HCT116 (cell line): Measurements from ENCODE around the gene SERPINB13. TPM values are rescaled to one million over a fixed set of nuclear protein-coding genes. Genes with fewer than 3 reads are reported as not detected.

ENCODE experiments used
- ATAC-seq: fragments of 200-7000 bp; cut with Tn5 transposase; 2 replicates; pipeline ENCODE4 v1.9.1; 2020; ENCODE audit warnings: mild to moderate bottlenecking, moderate library complexity
- BruUV-seq: library from RNA; stranded (reverse); fragments of 400-500 nt; replicated peaks from 2 replicates; lab custom pipeline; 2021; lab: Mats Ljungman, UMichigan
- CTCF ChIA-PET: fragments of 300-600 bp; sonication (Branson Sonifier 250); formaldehyde crosslinking; loops from one replicate; lab custom pipeline; 2021; ENCODE audit warnings: antibody characterized with exemption; lab: Charles Lee
- POLR2A ChIA-PET: fragments of 300-600, 350-600 bp; sonication (Branson Sonifier 250); formaldehyde crosslinking; loops from one replicate; lab custom pipeline; 2021; ENCODE audit warnings: antibody characterized with exemption; lab: Charles Lee
- RAD21 ChIA-PET, 2 experiments: fragments of 300-600 bp; sonication (Branson Sonifier 250); formaldehyde crosslinking; loops; one replicate each; lab custom pipeline; 2023; ENCODE audit warnings: low total read pairs in 2 of 2; ENCODE audit not compliant: uncharacterized antibody in 2 of 2, unreplicated experiment in 2 of 2, low non-redundant PET in 1 of 2; lab: Charles Lee
- DNase-seq: peaks from one replicate; pipeline ENCODE4 v3.0.0-alpha.2; 2010; ENCODE audit warnings: low read depth, low spot score
- H2AFZ ChIP-seq: fragments of 200-600 bp; shearing (Covaris generic), sonication (generic); 2 replicates; pipeline ENCODE4 v1.6.1; 2017; ENCODE audit warnings: low read depth, mixed run types, mixed read lengths, antibody characterized with exemption, low read length; ENCODE audit not compliant: poor library complexity, severe bottlenecking
- H3K27ac ChIP-seq: 2 replicates; pipeline ENCODE4 v1.5.1; 2012; ENCODE audit warnings: low read depth, low read length
- H3K27me3 ChIP-seq: fragments of 200-600 bp; sonication (generic); 2 replicates; pipeline ENCODE4 v1.6.1; 2016; ENCODE audit warnings: mixed run types, low read length, mixed read lengths; ENCODE audit not compliant: insufficient read depth
- H3K36me3 ChIP-seq, 2 experiments: fragments of 200-500 bp in 1 of 2; fragments of 200-600 bp in 1 of 2; sonication (Bioruptor generic) in 1 of 2; sonication (generic) in 1 of 2; 2 replicates each; pipeline versions ENCODE4 v1.5.1 to v1.6.1; 2014 to 2016; ENCODE audit warnings: low read length in 2 of 2, inconsistent platforms in 1 of 2, mixed read lengths in 1 of 2, mixed run types in 1 of 2; ENCODE audit not compliant: insufficient read depth in 2 of 2, control insufficient read depth in 1 of 2
- H3K4me1 ChIP-seq, 2 experiments: fragments of 200-600 bp in 1 of 2; sonication (generic) in 1 of 2; 2 replicates each; pipeline versions ENCODE4 v1.5.1 to v1.6.1; 2012 to 2017; ENCODE audit warnings: low read length in 2 of 2, inconsistent platforms in 1 of 2, mild to moderate bottlenecking in 1 of 2, mixed read lengths in 1 of 2, mixed run types in 1 of 2, moderate library complexity in 1 of 2; ENCODE audit not compliant: insufficient read depth in 2 of 2, control insufficient read depth in 1 of 2
- H3K4me2 ChIP-seq: fragments of 200-600 bp; sonication (generic); 2 replicates; pipeline ENCODE4 v1.6.1; 2017; ENCODE audit warnings: mixed run types, low read length, mixed read lengths
- H3K4me3 ChIP-seq, 2 experiments: fragments of 200-600 bp in 1 of 2; sonication (generic) in 1 of 2; replicated peaks in 1 of 2; 2 replicates each; pipeline ENCODE4 v1.5.1; 2011 to 2016; ENCODE audit warnings: low read length in 2 of 2, control low read depth in 1 of 2, low read depth in 1 of 2, mild to moderate bottlenecking in 1 of 2, mixed read lengths in 1 of 2, mixed run types in 1 of 2
- H3K79me2 ChIP-seq: fragments of 200-600 bp; sonication (generic); 2 replicates; pipeline ENCODE4 v1.6.1; 2017; ENCODE audit warnings: mild to moderate bottlenecking, mixed run types, low read length, moderate library complexity, mixed read lengths; ENCODE audit not compliant: insufficient read depth
- H3K9ac ChIP-seq: fragments of 200-600 bp; sonication (generic); 2 replicates; pipeline ENCODE4 v1.6.1; 2016; ENCODE audit warnings: low read length, mixed read lengths
- H3K9me2 ChIP-seq: fragments of 200-600 bp; sonication (generic), shearing (Covaris generic); 2 replicates; pipeline ENCODE4 v1.6.1; 2017; ENCODE audit warnings: mixed run types, mild to moderate bottlenecking, moderate library complexity; ENCODE audit not compliant: insufficient read depth
- H3K9me3 ChIP-seq, 2 experiments: fragments of 200-500 bp in 1 of 2; fragments of 200-600 bp in 1 of 2; sonication (Bioruptor generic) in 1 of 2; sonication (generic) in 1 of 2; 2 replicates each; pipeline ENCODE4 v1.6.1; 2014 to 2017; ENCODE audit warnings: low read length in 2 of 2, mixed read lengths in 2 of 2, inconsistent platforms in 1 of 2, low read depth in 1 of 2, mild to moderate bottlenecking in 1 of 2, mixed run types in 1 of 2, moderate library complexity in 1 of 2; ENCODE audit not compliant: control insufficient read depth in 1 of 2, insufficient read depth in 1 of 2
- H4K20me1 ChIP-seq: fragments of 200-600 bp; sonication (generic), shearing (Covaris generic); 2 replicates; pipeline ENCODE4 v1.6.1; 2017; ENCODE audit warnings: mixed run types, mild to moderate bottlenecking, moderate library complexity; ENCODE audit not compliant: insufficient read depth
- EZH2 ChIP-seq: fragments of 200-600 bp; sonication (generic); IDR thresholded peaks from 2 replicates; pipeline ENCODE4 v1.6.1; 2017; ENCODE audit warnings: antibody characterized with exemption, mixed run types
- EZH2phosphoT487 ChIP-seq: fragments of 200-600 bp; IDR thresholded peaks from 2 replicates; pipeline ENCODE4 v1.6.1; 2018; ENCODE audit warnings: antibody characterized with exemption, borderline replicate concordance
- FOSL1 ChIP-seq: IDR thresholded peaks from 2 replicates; pipeline ENCODE4 v1.6.1; 2012; ENCODE audit warnings: low read depth
- MAX ChIP-seq: IDR thresholded peaks from 2 replicates; pipeline ENCODE4 v1.6.1; 2012
- REST ChIP-seq: IDR thresholded peaks from 2 replicates; pipeline ENCODE4 v1.6.1; 2012; ENCODE audit warnings: low read depth
- SRF ChIP-seq: IDR thresholded peaks from 2 replicates; pipeline ENCODE4 v1.6.1; 2012; ENCODE audit warnings: low read depth
- TCF7L2 ChIP-seq: IDR thresholded peaks from 2 replicates; pipeline ENCODE4 v1.7.0; 2011; ENCODE audit warnings: borderline replicate concordance, inconsistent platforms; ENCODE audit not compliant: insufficient read depth, insufficient read length; ENCODE audit errors: extremely low read depth
- ZNF274 ChIP-seq: fragments of 200-500 bp; sonication (Bioruptor generic); IDR thresholded peaks from 2 replicates; pipeline ENCODE4 v1.6.1; 2014; ENCODE audit warnings: mild to moderate bottlenecking, low read depth, low read length, inconsistent platforms
- intact Hi-C: fragments of 100-400 bp; cut with micrococcal nuclease; formaldehyde crosslinking; loops from 2 replicates; pipeline ENCODE4 v1.10.0; 2022
- total RNA-seq: library from RNA; stranded (reverse); gene quantifications from one replicate; pipeline ENCODE4 v1.2.1, GENCODE V29; 2021; ENCODE audit not compliant: unreplicated experiment

SERPINB13 gene
- total RNA-seq, 1 experiment from 2014 or later: 0.07 TPM

- BruUV-seq: no TSS peak
- Histone ChIP-seq H3K9ac (no peak overlapping the region), H3K79me2 (no peaks in the 10 kb centered on the region), H3K9me3 (no peaks in the 10 kb centered on the region), H3K4me1 (no peaks in the 10 kb centered on the region), H4K20me1 (no peaks in the 10 kb centered on the region), H3K36me3 (no peaks in the 10 kb centered on the region)
- DNase-seq: no peak
- intact Hi-C loops: loop anchor here (5.0 to 10.0 kb wide), 3 partner anchors 233 to 551 kb away; no protein-coding TSS in a partner anchor
- no peak for TF ChIP-seq SRF
- TF ChIP-seq FOSL1: no peak
- TF ChIP-seq EZH2phosphoT487: no peak
- no peak for TF ChIP-seq MAX
- TF ChIP-seq REST: no peak
- TF ChIP-seq ZNF274: no peak
- TF ChIP-seq TCF7L2: no peak
- no peak for TF ChIP-seq EZH2
- TF ChIP-seq, all 23 proteins: peak for 0
- CTCF ChIA-PET: no interaction called here
- no peaks in the 10 kb centered on the region for H3K27me3 ChIP-seq
- H3K27ac ChIP-seq: no peak overlapping the region
- H3K4me2 ChIP-seq: no peak overlapping the region
- H3K4me3 ChIP-seq: no peak overlapping the region
- H3K9me2 ChIP-seq: no peaks in the 10 kb centered on the region
- POLR2A ChIA-PET: no interaction called here
- no peak for ATAC-seq
- RAD21 ChIA-PET: no interaction called here
- H2AFZ ChIP-seq: no peak overlapping the region
These were observed 11.5 kb upstream of the SERPINB13 start for GRCh38 chr18:63575681-63576080.
